HL-60/S4 (cell line): ENCODE results near the gene PLD1.

Source experiments
- in situ Hi-C: fragments of 300-500 bp; cut with MboI; formaldehyde crosslinking; loops from 2 replicates; pipeline ENCODE4 v1.14.3; 2022; ENCODE audit warnings: low sequenced_read_pairs

PLD1 gene

DNA sequence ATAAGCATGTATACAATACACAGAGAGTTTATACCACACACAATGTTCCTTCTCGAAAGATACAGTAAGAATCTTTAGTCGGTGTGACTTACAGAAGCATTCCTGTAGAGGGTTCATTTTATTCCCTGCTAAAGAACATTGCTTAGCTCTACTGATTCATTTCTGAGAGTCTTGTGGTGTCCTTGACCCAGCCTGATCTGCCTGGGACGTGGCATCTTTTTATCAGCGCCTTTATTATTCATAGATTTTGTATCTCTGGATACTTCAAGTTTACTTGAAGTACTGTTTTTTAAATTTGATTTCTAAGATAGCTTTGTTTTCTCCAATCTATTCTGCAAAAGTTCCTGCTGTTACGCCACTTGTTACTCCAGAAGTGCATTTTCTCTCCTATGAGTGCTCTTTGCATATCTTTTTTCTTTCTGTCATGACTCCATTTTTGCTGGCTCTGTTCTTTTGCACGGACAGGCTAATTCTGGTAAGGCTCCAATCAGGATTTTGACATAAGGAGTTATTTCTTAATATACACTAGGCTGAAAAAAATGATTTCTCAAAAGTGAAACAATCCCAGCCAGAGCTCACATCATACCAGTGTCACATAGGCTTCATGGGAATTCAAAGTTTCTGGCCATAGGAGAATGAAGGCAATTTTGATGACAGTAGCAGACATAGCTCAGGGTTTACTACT, 235.6 kb downstream of the PLD1 start:
- in situ Hi-C loops = loop anchor here (25.0 kb wide), 2 partner anchors 412 to 612 kb away; no protein-coding TSS in a partner anchor

GRCh38 chr3:171569571-171570132, 240.6 kb downstream of the PLD1 start:
- in situ Hi-C loops = loop anchor here (25.0 kb wide), 2 partner anchors 407 to 607 kb away; no protein-coding TSS in a partner anchor

- in situ Hi-C loops = loop anchor here (25.0 kb wide), 2 partner anchors 406 to 606 kb away; no protein-coding TSS in a partner anchor
Observed at GRCh38 chr3:171568766-171569165, 241.5 kb downstream of the PLD1 start.

DNA sequence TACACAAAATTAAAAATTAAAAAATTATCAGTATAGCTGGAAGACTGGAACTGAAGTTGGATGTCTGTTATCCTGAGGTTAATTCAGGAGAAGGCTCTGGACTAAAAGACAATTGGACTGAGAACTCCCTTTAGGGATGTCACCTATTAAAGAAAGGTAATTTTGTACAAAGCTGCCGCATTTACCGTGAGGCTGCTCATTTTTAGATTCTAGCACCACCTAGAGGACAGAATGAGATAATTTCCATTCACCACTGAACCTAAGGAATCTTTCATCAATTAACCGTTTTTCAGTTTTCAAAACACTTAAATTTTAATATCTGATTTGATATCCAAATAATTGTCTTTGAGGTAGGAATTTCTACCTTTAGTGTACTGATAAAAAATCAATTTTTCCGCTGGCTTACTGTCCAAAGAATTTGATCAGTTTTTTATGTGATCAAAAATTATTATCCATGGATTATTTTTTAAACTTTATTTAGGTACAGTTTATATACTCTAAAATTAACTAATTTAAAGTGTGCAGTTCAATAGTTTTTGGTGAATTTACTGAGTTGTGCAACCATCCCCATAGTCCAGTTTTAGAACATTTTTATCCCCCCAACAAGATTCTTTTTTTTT, 243.4 kb downstream of the PLD1 start:
- in situ Hi-C loops = loop anchor here (25.0 kb wide), 2 partner anchors 405 to 605 kb away; no protein-coding TSS in a partner anchor

DNA sequence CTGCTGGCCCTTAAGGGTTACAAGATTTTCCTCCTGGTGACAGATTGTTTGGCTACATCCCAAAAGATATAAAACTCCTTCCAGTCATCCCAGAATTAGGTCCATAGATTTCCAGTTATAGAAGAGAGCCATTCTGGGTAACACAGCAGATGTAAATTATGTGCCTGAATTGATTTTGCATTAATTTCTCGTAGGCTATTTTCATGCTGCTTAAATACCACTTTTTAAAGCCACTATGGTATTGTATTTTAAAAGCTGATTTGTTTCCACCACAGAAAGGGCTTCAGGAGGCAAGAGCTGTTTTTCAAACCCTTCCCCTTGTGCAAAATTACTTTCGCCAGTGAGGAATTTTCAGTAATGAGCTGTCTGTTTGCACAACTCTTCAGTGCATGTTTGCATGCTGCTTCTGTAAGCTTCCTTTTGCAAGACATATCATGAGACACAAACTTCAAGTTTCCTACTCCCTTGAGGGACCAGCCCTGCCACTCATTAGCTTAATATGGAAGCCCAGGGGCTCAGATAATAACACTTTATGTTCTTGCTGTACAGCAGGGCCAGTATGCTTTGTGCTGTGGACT, 244.7 kb downstream of the PLD1 start:
- in situ Hi-C loops = loop anchor here (25.0 kb wide), 2 partner anchors 403 to 603 kb away; no protein-coding TSS in a partner anchor

DNA sequence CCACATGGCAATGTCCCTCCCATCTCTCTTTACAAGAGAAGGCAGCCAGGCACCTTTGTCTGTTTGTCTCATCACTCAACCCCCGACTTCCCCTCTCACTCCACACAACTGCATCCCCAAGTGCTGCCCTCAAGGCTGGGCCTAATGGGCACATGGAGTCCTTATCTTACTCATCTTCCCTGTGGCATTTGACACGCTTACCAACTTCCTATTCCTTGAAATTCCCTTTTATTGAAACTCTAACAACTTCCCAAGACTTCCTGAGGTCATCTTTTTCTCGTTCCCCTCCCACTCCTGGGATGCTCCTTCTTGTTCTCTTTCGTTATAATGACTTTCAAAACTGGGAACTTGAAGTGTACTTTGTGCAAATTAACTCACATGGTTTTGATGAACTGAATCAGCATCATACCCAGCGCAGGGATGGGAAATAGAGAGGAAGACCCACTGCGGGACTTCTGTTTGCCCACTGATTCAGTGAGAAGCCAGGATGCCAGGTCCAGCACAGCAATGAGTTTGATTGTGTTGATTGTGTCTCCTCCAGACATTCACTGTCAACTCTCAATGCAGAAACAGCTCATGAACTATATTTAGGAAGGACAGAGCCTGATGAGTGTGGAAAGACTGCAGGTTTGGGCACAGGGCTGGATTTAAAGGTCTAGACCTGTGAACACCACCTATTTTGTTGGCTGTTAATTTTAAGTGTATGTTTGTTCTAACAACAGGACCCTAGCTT, 245.4 kb downstream of the PLD1 start:
- in situ Hi-C loops = loop anchor here (25.0 kb wide), 2 partner anchors 403 to 603 kb away; no protein-coding TSS in a partner anchor

DNA sequence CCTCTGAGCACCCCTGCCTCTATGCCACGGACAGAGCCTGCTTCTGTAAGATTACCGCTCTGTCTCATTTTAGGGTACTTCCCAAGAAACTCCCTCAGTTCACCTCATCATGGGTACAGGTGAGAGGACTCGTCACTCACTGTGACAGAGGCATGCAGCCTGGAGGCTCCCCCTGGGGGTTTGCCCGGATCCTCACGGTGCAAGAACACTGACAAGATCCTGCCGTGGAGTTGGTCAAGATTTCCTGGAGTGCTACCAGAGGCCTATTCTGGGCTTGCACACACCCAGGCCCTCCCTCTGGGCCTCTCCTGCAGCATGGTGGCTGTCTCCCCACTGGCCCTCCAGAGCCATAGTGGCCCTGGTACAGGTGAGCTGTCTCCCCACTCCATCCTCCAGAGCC, 247.0 kb downstream of the PLD1 start:
- in situ Hi-C loops = loop anchor here (25.0 kb wide), 2 partner anchors 401 to 601 kb away; no protein-coding TSS in a partner anchor

GRCh38 chr3:171562459-171562858, 247.8 kb downstream of the PLD1 start:
- in situ Hi-C loops = loop anchor here (25.0 kb wide), 2 partner anchors 400 to 600 kb away; no protein-coding TSS in a partner anchor

GRCh38 chr3:171561596-171562323, 248.5 kb downstream of the PLD1 start:
- in situ Hi-C loops = loop anchor here (25.0 kb wide), 2 partner anchors 399 to 599 kb away; no protein-coding TSS in a partner anchor

GRCh38 chr3:171559586-171559985, 250.7 kb downstream of the PLD1 start:
- in situ Hi-C loops = loop anchor here (25.0 kb wide), 2 partner anchors 397 to 597 kb away; no protein-coding TSS in a partner anchor

DNA sequence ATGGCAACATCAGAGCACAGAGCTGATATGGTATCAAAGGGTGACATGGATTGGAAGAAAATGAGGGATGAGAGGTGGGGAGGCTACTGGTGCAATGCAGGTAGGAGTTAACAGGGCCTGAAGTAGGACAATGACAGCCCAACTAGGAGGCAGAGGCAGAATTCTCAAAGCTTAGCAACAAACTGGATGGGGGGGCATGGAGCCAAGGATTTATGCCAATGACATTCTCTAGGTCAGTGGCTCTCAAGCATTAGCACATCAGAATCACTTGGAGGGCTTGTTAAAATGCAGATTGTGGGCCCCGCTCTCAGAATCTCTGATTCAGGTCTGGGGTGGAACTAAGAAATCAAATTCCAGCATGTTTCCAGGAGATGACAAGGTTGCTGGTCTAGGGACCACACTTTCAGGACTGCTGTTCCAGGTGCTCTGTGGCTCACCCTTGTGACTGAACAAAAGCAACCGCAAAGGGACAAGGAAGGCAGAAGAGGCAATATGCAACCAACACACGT, 252.0 kb downstream of the PLD1 start:
- in situ Hi-C loops = loop anchor here (25.0 kb wide), 2 partner anchors 396 to 596 kb away; no protein-coding TSS in a partner anchor

DNA sequence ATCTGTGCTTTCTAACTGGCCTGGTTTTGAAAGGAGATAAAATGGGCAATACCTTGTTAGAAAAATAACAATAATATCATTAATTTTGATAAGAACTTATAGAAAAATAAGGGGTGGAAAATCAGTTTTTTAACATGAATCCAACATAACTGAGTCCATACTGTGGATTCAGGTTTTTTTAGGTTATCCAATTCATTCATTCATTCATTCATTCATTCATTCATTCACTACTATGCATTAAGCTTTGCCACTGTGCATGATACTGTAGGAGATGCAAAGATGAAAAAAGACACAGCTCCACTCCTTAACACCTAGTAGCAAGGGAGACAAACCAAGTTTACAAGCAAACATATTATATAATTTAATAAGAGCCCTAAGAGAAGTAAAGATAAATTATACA, 253.1 kb downstream of the PLD1 start:
- in situ Hi-C loops = loop anchor here (25.0 kb wide), 2 partner anchors 395 to 595 kb away; no protein-coding TSS in a partner anchor

GRCh38 chr3:171556574-171557145, 253.6 kb downstream of the PLD1 start:
- in situ Hi-C loops = loop anchor here (25.0 kb wide), 2 partner anchors 394 to 594 kb away; no protein-coding TSS in a partner anchor

GRCh38 chr3:171556148-171556547, 254.1 kb downstream of the PLD1 start:
- in situ Hi-C loops = loop anchor here (25.0 kb wide), 2 partner anchors 394 to 594 kb away; no protein-coding TSS in a partner anchor

DNA sequence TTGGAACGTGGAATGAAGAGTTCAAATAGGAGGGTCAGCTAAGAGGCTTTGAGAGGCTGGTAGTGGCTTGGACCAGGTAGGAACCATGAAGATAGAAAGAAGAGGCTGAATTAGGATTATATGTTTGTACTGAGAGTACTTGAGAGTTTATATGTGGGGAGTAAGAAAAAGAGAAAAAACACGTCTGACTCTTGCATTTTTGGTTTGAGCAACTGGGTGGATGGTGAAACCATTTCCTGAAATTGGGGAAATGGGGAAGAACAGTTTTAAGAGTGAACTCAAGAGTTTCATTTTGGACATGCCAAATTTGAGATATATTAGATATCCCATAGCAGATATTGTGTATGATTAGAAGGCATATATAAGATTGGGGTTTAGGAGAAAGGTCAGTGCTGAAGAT, 257.2 kb downstream of the PLD1 start:
- in situ Hi-C loops = loop anchor here (25.0 kb wide), 2 partner anchors 391 to 591 kb away; no protein-coding TSS in a partner anchor

- in situ Hi-C loops = loop anchor here (25.0 kb wide), 2 partner anchors 390 to 590 kb away; no protein-coding TSS in a partner anchor
Observed at GRCh38 chr3:171552531-171552930, 257.8 kb downstream of the PLD1 start.

DNA sequence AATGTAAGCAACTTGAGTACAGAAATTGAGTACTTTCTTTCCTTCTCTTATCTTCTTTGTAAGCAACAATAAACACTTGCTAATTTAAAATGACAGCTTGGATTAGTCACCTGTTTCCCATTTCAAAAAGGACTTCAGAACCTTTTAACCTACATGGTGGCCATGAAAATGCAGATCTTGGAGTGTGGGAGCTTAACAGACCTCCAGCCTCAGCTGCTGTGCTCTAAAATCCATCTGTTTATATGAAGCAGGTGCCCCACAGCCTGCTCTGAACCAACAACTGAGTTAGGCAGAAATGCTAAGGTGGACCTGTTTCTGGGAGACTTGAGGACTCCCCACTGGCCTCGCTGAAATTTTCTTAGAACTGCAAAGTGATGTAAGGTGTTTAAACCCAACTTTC, 259.0 kb downstream of the PLD1 start:
- in situ Hi-C loops = loop anchor here (25.0 kb wide), 2 partner anchors 389 to 589 kb away; no protein-coding TSS in a partner anchor
